Mesodermal cell (in vitro differentiated cells): ENCODE results near the gene PRKCD.

ENCODE experiments used
- H3K27ac ChIP-seq: 2 replicates; pipeline ENCODE4 v1.7.0; 2013; ENCODE audit warnings: mild to moderate bottlenecking, low read depth, low read length, moderate library complexity; ENCODE audit not compliant: severe bottlenecking
- H3K36me3 ChIP-seq: 2 replicates; pipeline ENCODE4 v1.7.1; 2013; ENCODE audit warnings: mild to moderate bottlenecking, low read length, moderate library complexity; ENCODE audit not compliant: control insufficient read depth, insufficient read depth
- H3K4me1 ChIP-seq: one replicate; pipeline ENCODE4 v1.7.1; 2013; ENCODE audit warnings: mild to moderate bottlenecking, low read length; ENCODE audit not compliant: insufficient read depth, control insufficient read depth, poor library complexity, severe bottlenecking
- H3K4me3 ChIP-seq: 2 replicates; pipeline ENCODE4 v1.7.0; 2013; ENCODE audit warnings: low read length, control low read depth, mild to moderate bottlenecking; ENCODE audit not compliant: insufficient read depth, poor library complexity, severe bottlenecking; ENCODE audit errors: extremely low read depth
- H3K9me3 ChIP-seq: 2 replicates; pipeline ENCODE4 v1.7.1; 2013; ENCODE audit warnings: mild to moderate bottlenecking, low read length, moderate library complexity; ENCODE audit not compliant: control insufficient read depth
- WGBS, 2 experiments: methylation state at CpG; one replicate each; pipeline ENCODE4 v1.1.5; 2013; ENCODE audit warnings: missing lambda C conversion rate in 2 of 2; ENCODE audit not compliant: insufficient coverage in 2 of 2; 5-methylcytosine and 5-hydroxymethylcytosine counted together

The PRKCD gene

DNA sequence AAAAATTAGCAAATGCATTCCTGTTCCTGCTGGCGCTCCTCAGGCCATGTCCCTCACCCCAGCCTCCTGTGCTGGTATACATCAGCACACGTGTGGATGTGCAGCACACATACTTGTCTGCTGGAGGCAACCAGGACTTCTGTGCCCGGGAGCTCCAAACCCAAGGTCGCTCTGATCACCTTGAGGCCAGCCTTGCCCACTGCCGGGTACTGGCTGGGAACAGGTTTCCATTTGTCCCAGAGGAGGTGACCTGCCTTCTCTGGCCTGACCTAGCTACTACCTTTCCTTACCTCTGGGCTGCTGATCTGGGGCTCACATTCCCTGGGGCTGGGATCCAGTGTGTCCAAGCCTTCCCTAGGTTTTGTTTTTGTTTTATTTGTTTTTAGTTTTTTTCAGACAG lies 12.1 kb downstream of the PRKCD start:
- Histone ChIP-seq H3K4me1 (peaks cover 11% of the 10 kb centered on the region), H3K36me3 (peaks cover 11% of the 10 kb centered on the region), H3K27ac (no peak overlapping the region), H3K4me3 (no peak overlapping the region), H3K9me3 (no peaks in the 10 kb centered on the region)
- 95 to 97% methylated on average over 5 of the region's 5 CpGs for WGBS, 2 experiments

DNA sequence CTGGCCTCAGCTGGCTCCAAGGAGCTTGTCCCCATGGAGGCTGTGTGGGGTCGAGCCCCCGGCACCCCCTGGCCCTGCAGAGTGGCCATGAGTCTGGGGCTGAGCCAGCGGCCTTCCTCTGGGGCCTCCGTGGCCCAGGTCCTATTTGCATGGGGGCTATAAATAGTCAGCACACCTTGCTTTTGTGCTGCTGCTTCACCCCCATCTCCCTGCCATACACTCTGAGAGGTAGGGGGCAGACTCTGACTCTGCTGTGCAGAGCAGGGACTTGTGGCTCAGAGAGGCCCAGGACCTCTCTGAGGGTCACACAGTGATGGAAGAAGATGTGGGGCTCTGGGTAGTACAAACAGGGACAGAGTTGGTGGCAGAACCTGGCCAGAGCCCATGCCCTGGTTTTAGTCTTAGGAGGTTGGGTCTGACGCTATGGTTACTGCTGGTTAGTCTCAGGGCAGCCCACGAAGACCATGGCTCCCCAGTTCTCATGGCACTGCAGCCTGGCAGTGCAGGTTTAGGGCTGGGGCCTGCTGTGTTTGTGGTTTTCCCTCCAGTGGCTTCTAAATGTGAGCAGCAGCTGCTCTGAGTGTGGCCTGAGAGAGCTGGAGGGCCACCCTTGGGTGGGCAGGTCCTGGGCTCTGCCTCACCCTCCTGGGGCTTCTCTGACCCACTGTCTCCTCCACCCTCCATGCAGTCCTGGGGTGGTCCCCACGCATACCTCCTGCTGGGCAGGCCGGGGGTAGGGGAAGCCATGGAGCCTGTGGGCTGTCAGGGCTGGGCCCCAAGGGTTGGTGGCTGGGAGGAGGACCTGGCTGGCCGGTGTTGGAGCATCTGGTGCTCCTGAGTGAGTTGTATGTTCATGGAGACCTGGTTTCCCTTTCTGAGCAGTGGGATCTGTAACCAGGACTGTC lies 13.6 kb downstream of the PRKCD start:
- Histone ChIP-seq H3K27ac (no peak overlapping the region), H3K4me3 (no peak overlapping the region), H3K36me3 (peaks cover 26% of the 10 kb centered on the region), H3K4me1 (peaks cover 11% of the 10 kb centered on the region), H3K9me3 (no peaks in the 10 kb centered on the region)
- 79 to 89% methylated on average over 5 to 9 of the region's 9 CpGs for WGBS, 2 experiments

DNA sequence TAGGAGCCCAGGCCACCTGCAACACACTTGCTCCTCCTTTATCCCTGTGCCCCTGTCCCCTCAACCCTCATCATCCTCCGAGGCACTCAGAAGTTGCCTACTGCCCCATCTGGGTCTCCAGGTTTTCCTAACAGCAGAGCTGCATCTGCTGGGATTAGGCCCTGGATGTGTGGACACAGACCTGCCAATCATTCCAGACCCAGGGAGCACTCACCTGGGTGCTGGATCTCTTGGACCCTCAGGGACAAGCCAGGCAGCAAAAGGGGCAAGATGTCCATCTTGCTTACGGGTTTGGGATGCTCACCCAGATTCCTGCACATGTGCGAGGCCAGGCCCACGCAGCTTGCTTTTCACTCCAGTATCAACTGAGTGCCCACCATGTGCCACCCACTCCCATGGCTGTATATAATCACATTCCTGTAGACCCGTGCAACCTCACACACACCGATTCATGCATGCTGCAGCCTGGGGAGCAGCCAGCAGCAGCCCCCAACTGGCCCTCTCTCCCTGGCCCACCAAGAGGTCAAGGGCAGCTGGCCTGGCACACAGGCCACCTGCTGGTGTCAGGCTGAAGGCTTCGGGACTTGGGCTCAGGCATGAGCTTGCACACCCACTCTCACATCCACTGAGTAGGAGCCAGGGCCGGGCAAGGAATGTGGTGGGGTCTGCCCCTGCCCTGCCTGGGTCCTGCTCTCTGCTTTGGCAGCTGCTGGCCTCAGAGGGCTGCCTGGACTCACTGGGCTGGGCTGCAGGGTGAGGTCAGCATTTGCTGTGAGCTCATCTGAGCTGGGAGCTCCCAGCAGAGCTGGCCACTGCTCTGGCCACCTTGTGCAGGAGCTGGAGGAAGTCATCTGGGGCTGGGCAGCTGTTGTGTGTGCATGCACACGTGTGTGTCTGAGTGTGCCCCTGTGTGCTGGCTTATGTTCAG lies 14.9 kb downstream of the PRKCD start:
- WGBS, 2 experiments, result 93% methylated on average over 8 to 9 of the region's 9 CpGs
- no peak overlapping the region for H3K4me3 ChIP-seq

DNA sequence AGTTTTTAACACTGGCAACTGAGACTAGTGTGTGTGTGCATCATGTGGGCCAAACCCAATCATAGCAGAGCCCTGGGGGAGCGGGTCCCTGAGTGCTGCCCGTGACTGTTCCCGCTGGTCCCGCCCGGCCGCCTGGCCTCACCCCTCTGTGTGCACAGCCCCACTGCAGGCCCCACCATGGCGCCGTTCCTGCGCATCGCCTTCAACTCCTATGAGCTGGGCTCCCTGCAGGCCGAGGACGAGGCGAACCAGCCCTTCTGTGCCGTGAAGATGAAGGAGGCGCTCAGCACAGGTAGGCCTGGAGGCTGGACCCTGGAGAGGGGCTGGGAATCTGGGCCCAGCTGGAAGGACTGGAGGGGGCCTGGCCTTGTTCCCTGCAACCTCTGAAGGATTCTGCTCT lies 17.2 kb downstream of the PRKCD start:
- peaks cover 52% of the 10 kb centered on the region for H3K36me3 ChIP-seq
- no peaks in the 10 kb centered on the region for H3K4me1 ChIP-seq
- no peak overlapping the region for H3K4me3 ChIP-seq
- 85 to 93% methylated on average over 6 to 10 of the region's 15 CpGs for WGBS, 2 experiments
- H3K9me3 ChIP-seq, result no peaks in the 10 kb centered on the region
- H3K27ac ChIP-seq, result no peak overlapping the region

More for the DNA sequence above, 14.9 kb downstream of the PRKCD start:
- no peak overlapping the region for H3K27ac ChIP-seq
- H3K4me1 ChIP-seq, result peaks cover 10% of the 10 kb centered on the region
- H3K9me3 ChIP-seq, result no peaks in the 10 kb centered on the region
- H3K36me3 ChIP-seq, result peaks cover 37% of the 10 kb centered on the region

DNA sequence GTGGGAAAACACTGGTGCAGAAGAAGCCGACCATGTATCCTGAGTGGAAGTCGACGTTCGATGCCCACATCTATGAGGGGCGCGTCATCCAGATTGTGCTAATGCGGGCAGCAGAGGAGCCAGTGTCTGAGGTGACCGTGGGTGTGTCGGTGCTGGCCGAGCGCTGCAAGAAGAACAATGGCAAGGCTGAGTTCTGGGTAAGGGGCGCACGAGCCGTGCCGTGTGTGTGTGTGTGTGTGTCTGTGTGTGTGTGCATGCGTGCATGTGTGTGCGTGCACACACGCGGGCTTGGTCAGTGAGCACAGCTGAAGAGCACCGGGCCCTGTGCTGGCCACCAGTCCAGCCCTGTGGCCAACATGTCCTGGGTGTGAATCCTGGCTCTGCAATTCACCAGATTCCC lies 18.6 kb downstream of the PRKCD start:
- Histone ChIP-seq H3K9me3 (no peaks in the 10 kb centered on the region), H3K4me1 (no peaks in the 10 kb centered on the region), H3K36me3 (peaks cover 45% of the 10 kb centered on the region), H3K4me3 (no peak overlapping the region), H3K27ac (no peak overlapping the region)
- 96% methylated on average over 15 to 20 of the region's 20 CpGs for WGBS, 2 experiments

DNA sequence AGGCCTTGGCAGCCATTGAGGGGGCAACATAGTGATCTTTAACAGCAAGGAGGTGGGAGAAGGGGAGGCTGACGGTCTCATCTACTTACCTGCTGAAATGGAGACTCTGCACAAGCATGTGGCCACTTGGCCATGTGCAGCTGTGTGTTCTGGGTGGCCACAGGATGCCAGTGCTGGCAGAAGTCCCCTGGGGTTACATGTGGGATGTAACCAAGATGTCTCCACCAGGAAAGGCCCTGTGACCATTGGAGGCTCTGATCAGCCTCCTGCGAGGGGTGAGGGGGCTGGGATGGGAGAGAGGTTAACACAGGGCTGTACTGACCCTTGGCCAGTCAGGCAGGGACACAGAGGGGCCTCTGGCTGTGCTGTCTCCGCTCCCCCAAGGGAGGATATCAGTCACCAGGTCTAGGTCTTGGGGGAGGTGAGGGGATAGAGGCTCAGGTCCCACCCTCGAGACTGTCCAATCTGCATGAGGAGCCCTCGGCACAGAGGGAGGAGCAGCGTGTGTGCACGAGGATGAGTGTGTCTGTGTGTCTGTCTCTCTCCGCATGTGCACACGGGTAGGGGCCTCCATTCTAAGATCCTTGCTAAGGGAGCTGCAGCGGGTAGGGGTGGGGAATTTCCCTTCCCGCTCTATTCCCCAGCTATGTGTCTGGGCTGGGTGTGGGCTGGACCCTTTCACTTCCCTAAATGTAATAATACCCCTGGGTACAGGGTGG lies 19.5 kb downstream of the PRKCD start:
- WGBS, 2 experiments, result 92 to 96% methylated on average over 9 of the region's 11 CpGs
- Histone ChIP-seq H3K9me3 (no peaks in the 10 kb centered on the region), H3K36me3 (peaks cover 52% of the 10 kb centered on the region), H3K4me3 (no peak overlapping the region), H3K4me1 (no peaks in the 10 kb centered on the region), H3K27ac (no peak overlapping the region)

DNA sequence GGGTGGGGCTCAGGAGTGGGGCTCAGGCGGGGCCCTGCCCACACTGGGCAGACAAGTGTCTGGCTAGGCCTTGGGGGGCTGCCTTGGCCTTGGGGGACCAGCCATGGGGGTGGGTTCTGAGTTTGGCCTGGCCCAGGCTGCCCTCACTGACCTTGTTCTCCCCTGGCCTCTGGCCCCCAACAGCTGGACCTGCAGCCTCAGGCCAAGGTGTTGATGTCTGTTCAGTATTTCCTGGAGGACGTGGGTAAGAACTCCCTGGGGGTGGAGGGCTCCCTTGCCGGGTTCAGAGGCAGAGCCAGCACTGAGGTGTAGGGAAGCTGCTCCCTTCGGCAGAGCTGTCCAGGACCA lies 20.0 kb downstream of the PRKCD start:
- 97 to 100% methylated on average over 3 of the region's 4 CpGs for WGBS, 2 experiments
- Histone ChIP-seq H3K27ac (no peak overlapping the region), H3K4me1 (no peaks in the 10 kb centered on the region), H3K4me3 (no peak overlapping the region), H3K36me3 (peaks cover 57% of the 10 kb centered on the region), H3K9me3 (no peaks in the 10 kb centered on the region)

DNA sequence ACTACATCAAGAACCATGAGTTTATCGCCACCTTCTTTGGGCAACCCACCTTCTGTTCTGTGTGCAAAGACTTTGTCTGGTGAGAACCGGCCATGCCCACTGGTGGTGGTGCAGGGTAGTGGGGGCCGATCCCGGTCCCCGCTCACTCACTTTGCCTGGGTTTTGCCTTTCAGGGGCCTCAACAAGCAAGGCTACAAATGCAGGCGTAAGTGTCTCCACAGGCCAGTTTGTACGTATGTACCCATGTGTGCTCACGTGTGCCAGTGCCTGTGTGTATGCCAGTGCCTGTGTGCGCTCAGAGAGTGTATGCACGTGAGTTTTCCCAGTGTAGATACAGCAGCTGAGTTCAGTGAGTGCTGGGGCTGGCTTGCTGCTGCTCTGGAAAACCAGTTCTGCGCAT lies 20.5 kb downstream of the PRKCD start:
- Histone ChIP-seq H3K4me1 (no peaks in the 10 kb centered on the region), H3K36me3 (peaks cover 57% of the 10 kb centered on the region), H3K4me3 (no peak overlapping the region), H3K27ac (no peak overlapping the region), H3K9me3 (no peaks in the 10 kb centered on the region)
- 95 to 97% methylated on average over 10 to 11 of the region's 11 CpGs for WGBS, 2 experiments

DNA sequence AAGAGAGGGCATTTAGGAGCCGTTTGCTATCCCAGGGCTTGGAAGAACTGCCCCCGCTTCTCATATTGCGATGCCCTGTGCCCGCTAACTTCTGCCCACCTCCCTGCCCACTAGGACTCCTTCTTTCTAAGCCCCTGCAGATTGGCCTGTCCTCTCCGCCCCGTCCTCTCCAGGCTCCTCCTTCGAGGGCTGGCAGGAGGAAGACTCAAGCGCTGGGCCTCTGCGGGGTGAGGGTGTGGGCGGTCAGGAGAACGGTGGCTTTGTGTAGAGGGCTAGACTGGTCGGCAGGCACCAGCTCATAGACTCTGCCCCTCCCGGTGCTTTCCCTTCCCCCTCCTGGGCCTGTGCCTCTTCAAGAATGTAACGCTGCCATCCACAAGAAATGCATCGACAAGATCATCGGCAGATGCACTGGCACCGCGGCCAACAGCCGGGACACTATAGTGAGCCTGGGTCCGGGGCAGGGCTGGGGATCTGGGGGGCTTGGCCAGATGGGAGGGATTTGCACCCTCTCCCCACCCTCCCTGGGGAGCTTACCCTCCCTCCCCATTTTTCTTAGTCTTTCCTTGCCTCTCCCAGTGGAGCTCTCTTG lies 21.9 kb downstream of the PRKCD start:
- 60 to 79% methylated on average over 12 to 18 of the region's 20 CpGs for WGBS, 2 experiments
- no peaks in the 10 kb centered on the region for H3K4me1 ChIP-seq
- H3K4me3 ChIP-seq, result no peak overlapping the region
- no peak overlapping the region for H3K27ac ChIP-seq
- no peaks in the 10 kb centered on the region for H3K9me3 ChIP-seq
- H3K36me3 ChIP-seq, result peaks cover 59% of the 10 kb centered on the region

DNA sequence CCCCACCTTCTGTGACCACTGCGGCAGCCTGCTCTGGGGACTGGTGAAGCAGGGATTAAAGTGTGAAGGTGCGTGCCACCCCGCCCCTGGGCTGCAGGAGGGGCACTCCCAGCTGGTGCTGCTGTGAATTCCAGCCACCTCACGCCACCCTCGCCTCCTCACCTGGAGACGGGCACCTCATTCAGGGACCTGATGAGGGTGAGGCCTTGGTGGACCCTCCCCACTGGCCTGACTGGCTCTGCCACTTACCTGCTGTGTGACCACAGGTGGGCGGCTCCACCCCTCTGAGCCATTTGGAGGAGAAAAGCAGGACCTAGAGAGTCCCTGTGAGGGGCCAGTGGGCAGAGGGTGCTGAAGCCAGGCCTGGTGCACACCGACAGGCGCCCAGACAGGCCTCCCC lies 22.5 kb downstream of the PRKCD start:
- Histone ChIP-seq H3K9me3 (no peaks in the 10 kb centered on the region), H3K4me1 (no peaks in the 10 kb centered on the region), H3K4me3 (no peak overlapping the region), H3K36me3 (peaks cover 60% of the 10 kb centered on the region), H3K27ac (no peak overlapping the region)
- 96 to 100% methylated on average over 8 to 9 of the region's 9 CpGs for WGBS, 2 experiments
